Neural progenitor cell (in vitro differentiated cells): Measurements from ENCODE around the gene LTBP1.

Experiments used
- CTCF ChIP-seq: fragments of 200-600 bp; sonication (generic); IDR thresholded peaks from 2 replicates; pipeline ENCODE4 v1.5.1; 2017; ENCODE audit warnings: antibody characterized with exemption, mild to moderate bottlenecking
- EZH2 ChIP-seq: fragments of 200-600 bp; sonication (generic); IDR thresholded peaks from 2 replicates; pipeline ENCODE4 v1.6.1; 2017; ENCODE audit warnings: antibody characterized with exemption, mild to moderate bottlenecking, moderate library complexity
- EZH2phosphoT487 ChIP-seq: fragments of 200-600 bp; sonication (generic); IDR thresholded peaks from 2 replicates; pipeline ENCODE4 v1.6.1; 2017; ENCODE audit warnings: antibody characterized with exemption

GRCh38 chr2:32990556-32990955 is 43.8 kb downstream of the LTBP1 start:
- TF ChIP-seq CTCF (no peak), EZH2phosphoT487 (no peak), EZH2 (no peak)
